Erythroblast (primary cell): Measurements from ENCODE around the gene C1orf87.

ENCODE experiments used
- DNase-seq, 2 experiments: peaks; one replicate each; lab custom pipeline; 2025; lab: John Stamatoyannopoulos, UW
- GATA1 ChIP-seq: IDR thresholded peaks from 2 replicates; pipeline ENCODE4 v1.6.1; 2011; ENCODE audit warnings: low read depth, mild to moderate bottlenecking, control low read depth, low read length, moderate library complexity
- POLR2A ChIP-seq: IDR thresholded peaks from 2 replicates; pipeline ENCODE4 v1.6.1; 2011; ENCODE audit warnings: mild to moderate bottlenecking, low read length

Gene C1orf87, protein sequence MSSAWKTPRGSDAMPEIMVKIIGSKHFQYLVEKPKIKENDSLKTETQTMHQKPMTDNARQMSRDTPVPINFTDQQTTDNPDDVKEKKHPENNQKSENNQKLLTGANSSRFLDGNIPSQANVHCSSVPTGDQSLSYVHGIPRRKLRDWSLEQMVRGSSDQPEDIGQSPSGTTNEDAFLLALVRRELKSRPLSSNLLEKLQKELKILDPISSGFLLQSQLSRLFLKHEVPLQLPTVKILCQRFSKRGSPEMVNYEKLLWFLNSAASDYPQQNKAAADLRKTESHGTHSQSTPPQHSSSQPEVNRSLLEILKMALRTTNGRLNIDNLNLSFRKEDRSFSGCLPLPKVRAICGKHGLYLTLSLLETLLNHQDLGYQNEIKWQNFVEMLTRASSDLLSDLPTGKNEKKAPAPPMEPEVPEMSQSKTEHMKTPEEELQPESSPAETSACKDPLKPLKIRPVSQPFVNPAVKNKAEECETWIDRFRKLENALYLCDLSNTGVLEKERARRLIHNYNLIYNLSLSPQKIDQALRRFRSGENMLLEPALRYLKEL

DNA sequence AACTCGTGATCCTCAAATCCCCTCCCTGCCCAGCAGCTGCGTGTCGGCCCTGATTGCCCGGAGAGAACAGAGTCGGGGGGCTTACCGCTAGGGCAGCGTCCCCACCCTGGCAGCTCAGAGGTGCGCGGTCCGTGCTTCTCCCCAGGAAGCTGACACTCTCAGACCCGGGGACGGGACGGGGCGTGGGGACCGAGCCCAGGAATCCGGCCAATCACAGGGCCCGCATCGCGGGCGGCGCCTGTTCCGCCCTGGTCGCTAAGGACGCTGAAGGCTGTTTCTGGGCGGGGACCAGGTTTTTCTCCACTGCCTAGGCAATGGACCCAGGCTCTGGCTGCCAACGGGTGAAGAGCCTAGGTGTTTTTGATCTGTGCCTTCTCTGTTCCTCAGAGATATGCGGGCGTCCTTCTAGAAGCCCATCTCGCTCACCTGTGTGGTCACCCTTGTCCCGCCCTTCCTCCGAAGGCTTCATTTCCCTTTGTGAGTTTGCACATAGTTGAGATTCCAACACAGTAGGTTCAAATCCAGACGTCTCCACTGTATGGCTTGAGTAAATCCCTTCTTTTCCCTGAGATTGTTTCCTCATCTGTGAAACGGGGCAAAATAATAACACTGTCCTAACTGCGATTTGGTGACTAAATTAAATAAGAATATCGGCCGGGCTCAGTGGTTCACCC is at the start of gene C1orf87:
Gene C1orf87, minus strand, starts transcription at position 166 of the 674 bp plus-strand sequence. CDS start 1,127 bp downstream, outside the sequence.
- TF ChIP-seq POLR2A: no peak
- no peak for TF ChIP-seq GATA1
- DNase-seq: peak; percentile 22 to 51

DNA sequence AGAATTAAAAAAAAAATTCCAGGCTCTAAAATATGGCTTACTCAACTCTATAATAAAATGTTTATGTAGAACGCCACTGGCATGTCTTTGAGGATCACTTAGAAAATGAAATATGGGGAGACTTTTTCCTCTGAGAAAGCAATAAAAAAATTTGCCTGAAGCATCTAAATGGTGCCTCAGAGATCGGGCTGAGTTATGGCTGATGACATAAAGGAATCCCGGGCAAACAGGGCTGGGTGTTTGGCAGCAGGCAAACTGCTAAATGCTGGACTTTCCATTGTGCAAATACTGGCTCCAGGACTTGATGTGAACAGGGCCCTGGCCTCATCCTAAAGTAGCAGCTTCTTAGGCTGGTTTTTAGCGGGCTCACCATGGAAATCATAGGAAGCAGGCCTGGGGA is 44.5 kb upstream of the C1orf87 start:
- TF ChIP-seq POLR2A: no peak
- DNase-seq: no peak

DNA sequence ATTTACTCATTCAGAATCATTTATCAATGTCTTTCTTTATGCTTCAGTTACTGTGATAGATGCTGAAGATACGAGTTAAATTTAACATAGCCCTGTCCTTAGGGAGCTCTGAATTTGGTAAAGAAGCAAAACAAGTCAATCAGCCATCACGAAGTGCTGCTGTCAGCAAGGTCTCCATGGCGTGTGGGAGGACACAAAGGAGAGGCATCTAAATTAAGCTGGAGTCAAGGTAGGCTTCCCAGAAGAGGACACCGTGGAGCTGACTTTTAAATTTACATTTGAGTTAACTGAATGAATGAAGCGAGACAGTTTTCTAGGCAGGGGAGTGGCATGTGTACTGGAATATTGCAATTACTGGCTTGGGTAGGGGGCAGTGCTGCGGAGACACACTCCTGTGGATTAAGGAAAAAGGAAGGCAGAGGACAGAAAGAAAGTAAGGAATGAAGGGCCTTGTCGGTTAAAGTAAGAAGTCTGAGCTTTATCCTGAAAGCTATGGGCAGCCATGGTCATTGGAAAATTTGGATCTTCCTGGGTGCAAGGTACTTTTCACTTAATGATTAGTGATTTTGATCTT is 41.3 kb upstream of the C1orf87 start:
- no peak for DNase-seq
- TF ChIP-seq GATA1: no peak
- no peak for TF ChIP-seq POLR2A

DNA sequence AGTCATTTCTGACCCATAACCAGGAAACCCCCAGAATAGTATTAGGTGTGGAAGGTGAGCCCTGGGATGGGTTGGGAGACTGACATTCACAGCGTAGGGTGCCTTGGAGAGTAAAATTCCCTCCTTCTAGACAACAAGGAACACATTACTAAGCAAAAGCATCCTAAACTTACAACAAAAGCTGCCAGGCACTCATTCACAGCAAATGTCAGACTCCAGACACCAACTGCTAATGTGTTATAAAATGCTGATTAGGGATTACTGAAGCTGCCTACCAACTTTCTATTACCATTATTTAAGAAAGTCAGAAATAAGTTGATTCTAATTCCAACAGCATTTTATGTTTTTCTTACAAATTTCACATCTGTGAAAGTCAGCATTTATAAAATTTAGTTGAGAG is 40.0 kb upstream of the C1orf87 start:
- TF ChIP-seq GATA1 (no peak), POLR2A (no peak)
- no peak for DNase-seq

DNA sequence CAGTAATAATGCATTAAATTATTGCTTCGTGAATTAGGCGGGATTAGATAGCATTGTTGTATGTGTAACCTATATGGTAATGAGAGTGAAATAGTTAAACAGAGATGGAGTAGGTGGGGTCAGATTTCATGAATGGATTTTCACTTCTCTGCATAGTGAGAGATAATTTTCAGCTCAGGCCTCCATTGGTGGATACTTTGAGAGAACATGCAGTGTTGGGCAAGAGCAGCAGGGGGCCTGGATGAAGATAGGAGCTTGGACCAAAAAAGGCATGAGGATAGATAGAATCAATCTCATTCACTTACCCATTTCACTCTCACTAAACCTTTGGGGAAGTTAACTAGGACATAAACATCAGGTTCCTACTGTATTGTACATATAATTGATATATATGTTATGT is 39.5 kb upstream of the C1orf87 start:
- no peak for DNase-seq
- no peak for TF ChIP-seq POLR2A
- TF ChIP-seq GATA1: no peak

DNA sequence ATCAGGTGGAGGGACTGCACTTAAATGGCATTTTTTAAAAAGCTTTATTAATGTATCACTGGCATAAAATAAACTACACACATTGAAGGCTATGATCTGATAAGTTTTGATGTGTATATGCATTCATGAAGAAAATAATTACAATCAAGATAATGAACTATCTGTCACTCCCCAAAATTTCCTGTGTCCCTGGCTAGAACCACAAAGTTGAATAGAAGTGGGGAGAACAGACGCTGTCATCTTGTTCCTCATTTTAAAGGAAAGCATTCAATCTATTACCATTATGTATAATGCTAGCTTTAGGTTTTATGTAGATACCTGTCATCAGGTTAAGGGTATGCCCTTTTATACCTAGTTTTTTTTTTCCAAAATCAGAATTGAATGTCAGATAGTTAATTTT is 38.1 kb upstream of the C1orf87 start:
- no peak for DNase-seq
- no peak for TF ChIP-seq POLR2A
- TF ChIP-seq GATA1: no peak

DNA sequence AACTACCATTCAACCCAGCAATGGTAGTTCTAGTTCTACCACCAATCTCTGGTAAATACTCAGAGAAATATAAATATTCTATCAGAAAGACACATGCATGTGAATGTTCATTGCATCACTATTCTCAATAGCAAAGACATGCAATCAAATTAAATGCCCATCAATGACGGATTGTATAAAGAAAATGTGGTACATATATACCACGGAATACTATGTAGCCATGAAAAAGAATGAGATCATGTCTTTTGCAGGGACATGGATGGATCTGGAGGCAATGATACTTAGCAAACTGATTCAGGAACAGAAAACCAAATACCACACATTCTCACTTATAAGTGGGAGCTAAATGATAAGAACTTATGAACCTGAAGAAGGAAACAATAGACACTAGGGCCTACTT is 37.5 kb upstream of the C1orf87 start:
- DNase-seq: no peak
- TF ChIP-seq GATA1: no peak
- TF ChIP-seq POLR2A: no peak

DNA sequence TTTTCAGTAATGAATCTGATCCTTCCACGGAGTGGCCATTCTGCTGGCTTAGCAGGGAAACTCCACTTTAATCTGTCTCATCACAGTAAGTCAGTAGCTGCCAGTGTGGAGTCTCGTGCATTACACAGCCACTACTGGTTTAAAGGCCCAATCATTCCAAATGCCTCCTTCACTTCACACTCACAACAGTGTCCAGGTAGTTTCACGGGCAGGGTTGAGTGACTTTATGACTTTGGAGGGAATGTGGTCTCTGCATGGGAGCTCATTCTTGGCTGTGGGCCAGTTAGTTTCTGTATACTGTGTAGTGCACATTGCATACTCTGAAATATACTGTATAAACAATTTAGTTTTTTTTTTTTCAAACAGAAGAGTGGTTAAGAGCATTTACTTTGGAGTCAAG is 34.6 kb upstream of the C1orf87 start:
- DNase-seq: no peak

DNA sequence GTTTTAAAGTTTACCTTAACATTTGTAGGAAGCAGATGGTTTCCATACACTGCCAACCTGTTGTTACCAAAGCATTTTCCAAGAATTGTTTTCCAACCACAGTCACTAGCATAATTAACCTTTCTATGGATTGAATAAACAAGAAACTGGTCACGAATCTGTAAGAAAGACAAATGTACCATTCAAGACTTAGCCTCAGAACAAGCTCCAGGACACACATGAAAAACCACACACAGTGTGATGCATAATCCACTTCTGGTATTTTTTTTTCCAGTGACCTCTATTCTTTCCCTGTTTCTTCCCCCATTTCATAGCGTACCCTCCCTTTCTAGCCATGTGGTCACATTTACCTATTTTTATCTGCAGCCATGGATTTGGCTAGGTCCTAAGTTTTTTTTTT is 29.6 kb upstream of the C1orf87 start:
- no peak for DNase-seq
- TF ChIP-seq POLR2A (no peak), GATA1 (no peak)

More for the DNA sequence above, 34.6 kb upstream of the C1orf87 start:
- TF ChIP-seq GATA1 (no peak), POLR2A (no peak)

DNA sequence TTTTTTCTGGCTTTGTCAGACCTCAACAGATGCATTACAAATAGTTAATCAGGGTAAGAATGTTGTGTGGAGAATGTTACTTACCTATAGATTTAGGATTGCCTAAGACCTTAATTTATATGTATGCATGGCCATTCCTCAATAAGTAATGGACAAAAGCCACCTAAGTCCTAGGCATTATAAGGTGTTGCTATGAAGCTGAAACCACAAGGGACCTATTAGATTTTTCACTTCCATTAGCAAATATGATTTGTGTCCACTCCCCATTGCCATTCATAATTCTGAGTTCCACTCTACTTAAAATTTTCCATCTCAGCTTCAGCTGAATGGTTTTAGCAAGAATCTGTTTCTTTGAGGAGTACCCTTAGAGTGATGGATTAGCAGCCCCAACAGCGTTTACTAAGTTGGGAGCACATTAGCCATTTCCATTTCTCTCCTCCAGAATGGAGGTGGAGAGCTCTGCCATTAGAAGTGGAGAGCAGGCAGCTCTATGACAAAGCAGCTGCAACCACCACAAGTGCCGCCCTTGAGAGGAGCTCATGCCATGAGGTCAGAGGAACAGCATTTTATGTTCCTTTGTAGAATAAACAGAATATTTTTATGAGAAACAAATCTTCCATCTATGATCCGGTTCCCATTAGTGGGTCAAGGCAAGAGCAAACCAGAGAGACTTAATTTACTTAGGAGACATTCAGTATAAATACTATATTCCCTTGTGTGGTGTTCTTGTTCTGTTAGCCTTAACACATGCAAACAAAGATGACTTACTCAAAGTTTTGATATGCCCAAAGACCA is 28.9 kb upstream of the C1orf87 start:
- DNase-seq: no peak
- TF ChIP-seq GATA1 (no peak), POLR2A (no peak)

DNA sequence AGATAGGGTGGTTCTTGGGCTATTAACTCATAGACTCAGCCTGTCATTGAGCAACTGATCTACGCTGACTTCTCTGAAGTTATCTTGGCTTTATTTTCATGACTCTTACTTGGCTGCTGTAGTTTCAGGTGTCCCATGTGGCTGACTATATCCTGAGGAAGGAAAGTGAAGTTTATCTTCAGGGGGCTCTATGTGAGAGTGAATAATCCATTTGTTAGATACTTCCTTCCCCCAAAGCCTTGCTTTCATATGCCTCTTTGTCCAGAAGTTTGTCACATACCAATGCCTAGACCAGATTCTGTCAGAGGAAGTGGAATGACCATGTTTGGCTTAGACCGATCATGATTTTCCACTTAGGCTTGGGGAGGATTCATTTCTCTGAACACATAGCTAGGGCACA is 27.9 kb upstream of the C1orf87 start:
- no peak for TF ChIP-seq POLR2A
- TF ChIP-seq GATA1: no peak
- DNase-seq: no peak

DNA sequence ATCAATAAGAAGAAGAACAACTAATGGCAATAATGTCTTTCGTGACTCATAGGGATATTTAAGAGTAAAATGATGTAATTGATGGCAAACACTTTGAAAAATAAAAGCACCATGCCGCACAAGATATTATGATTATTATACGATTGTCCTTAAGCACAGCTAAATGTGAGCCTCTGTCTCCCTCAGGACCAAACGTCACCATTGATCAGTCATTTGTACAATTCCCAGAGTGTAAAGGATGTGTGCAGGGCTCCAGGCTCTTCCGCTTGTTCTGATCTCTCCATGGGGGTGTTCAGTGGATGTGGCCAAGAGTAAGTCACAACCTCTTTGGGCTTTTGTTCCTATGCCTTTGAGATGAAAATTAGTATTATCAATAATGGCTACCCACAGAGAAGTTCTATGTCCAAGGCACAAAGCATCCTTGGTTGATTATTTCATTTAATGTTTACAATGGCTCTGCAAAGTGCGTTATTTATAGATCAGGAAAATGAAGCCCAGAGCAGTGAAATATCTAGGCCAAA is 17.7 kb upstream of the C1orf87 start:
- DNase-seq: no peak

DNA sequence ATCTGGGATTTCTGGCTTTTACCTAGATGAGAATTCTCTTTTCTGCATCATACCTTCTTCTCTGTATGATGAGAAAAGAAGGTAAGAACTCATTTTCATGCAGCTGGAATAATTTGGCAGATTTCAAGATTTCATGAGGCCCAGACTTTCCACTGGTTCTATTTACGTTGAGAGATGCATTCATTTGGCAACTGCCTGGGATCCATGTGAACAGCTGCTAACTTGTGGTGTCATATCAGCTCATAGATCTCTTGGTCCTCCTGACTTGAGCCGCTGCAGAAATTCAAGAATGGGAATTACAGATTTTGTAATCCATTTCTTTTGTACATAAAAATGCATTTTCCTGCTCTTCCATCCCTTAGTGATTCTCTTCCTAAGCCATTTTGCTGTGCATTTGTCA is 17.1 kb upstream of the C1orf87 start:
- TF ChIP-seq POLR2A (no peak), GATA1 (no peak)

More for the DNA sequence above, 17.7 kb upstream of the C1orf87 start:
- TF ChIP-seq POLR2A (no peak), GATA1 (no peak)

More for the DNA sequence above, 17.1 kb upstream of the C1orf87 start:
- no peak for DNase-seq
